ENCODE results near the gene UBXN7. TPM values are rescaled to one million over a fixed set of nuclear protein-coding genes. Genes with fewer than 3 reads are reported as not detected.
"Not testable (repeated sequence)": the region's sequence is repeated elsewhere in the genome, so short reads cannot be mapped to it uniquely, and the experiment has no call there.

UBXN7 gene
- total and polyA plus RNA-seq, 3 experiments from 2014 or later: 32.6 to 52.1 (median 51.7) TPM

- H3K9me3 Mint-ChIP-seq; DNase-seq; H3K27ac ChIP-seq (ENCODE audit: low read depth, low read length); H3K36me3 ChIP-seq (ENCODE audit: insufficient read depth, low read length); H3K4me3 ChIP-seq (ENCODE audit: low read length); CTCF ChIA-PET; H3K36me3 Mint-ChIP-seq; H3K4me1 ChIP-seq (ENCODE audit: insufficient read depth, low read length); H3K9me3 ChIP-seq (ENCODE audit: low read length); H3K27me3 Mint-ChIP-seq; H3K27me3 ChIP-seq (ENCODE audit: insufficient read depth, low read length, poor library complexity, severe bottlenecking): not testable (repeated sequence)
- H3K4me1 Mint-ChIP-seq: peaks cover 1 to 16% (median 8%) of the 10 kb centered on the region in 3 donors
- H3K27ac Mint-ChIP-seq: peak overlapping the region in 5 of 8 donors; percentile 38 to 69 (median 47)
- peak overlapping the region in 1 of 7 donors; percentile 52 for H3K4me3 Mint-ChIP-seq
- POLR2A ChIA-PET: interaction anchor here (0.9 kb wide), 1 partner anchor 22 kb away, joined by 5 read pairs; no protein-coding TSS in a partner anchor
These were observed 118.1 kb downstream of the UBXN7 start for GRCh38 chr3:196314086-196314485.

- H3K36me3 ChIP-seq (ENCODE audit: insufficient read depth, low read length); H3K4me1 Mint-ChIP-seq; H3K4me3 ChIP-seq (ENCODE audit: low read length); H3K4me1 ChIP-seq (ENCODE audit: insufficient read depth, low read length); H3K27ac ChIP-seq (ENCODE audit: low read depth, low read length); H3K4me3 Mint-ChIP-seq; DNase-seq; H3K27me3 Mint-ChIP-seq; CTCF ChIA-PET; H3K27me3 ChIP-seq (ENCODE audit: insufficient read depth, low read length, poor library complexity, severe bottlenecking); H3K9me3 Mint-ChIP-seq; H3K27ac Mint-ChIP-seq; POLR2A ChIA-PET; H3K9me3 ChIP-seq (ENCODE audit: low read length): not testable (repeated sequence)
- peaks cover 5 to 18% (median 6%) of the 10 kb centered on the region in 3 donors for H3K36me3 Mint-ChIP-seq
These were observed 129.3 kb downstream of the UBXN7 start for GRCh38 chr3:196302960-196303359.

- H3K4me1 ChIP-seq (ENCODE audit: insufficient read depth, low read length); H3K36me3 ChIP-seq (ENCODE audit: insufficient read depth, low read length); H3K4me3 ChIP-seq (ENCODE audit: low read length); H3K27me3 ChIP-seq (ENCODE audit: insufficient read depth, low read length, poor library complexity, severe bottlenecking); H3K9me3 Mint-ChIP-seq; H3K27ac ChIP-seq (ENCODE audit: low read depth, low read length); H3K4me3 Mint-ChIP-seq; H3K9me3 ChIP-seq (ENCODE audit: low read length); POLR2A ChIA-PET; DNase-seq; H3K27me3 Mint-ChIP-seq; CTCF ChIA-PET; H3K27ac Mint-ChIP-seq; H3K4me1 Mint-ChIP-seq: not testable (repeated sequence)
- H3K36me3 Mint-ChIP-seq: peaks cover 5 to 18% (median 6%) of the 10 kb centered on the region in 3 donors
These were observed 129.7 kb downstream of the UBXN7 start for GRCh38 chr3:196302551-196302950.

- H3K27me3 Mint-ChIP-seq: no peaks in the 10 kb centered on the region
- no peaks in the 10 kb centered on the region for H3K4me1 Mint-ChIP-seq
- H3K36me3 ChIP-seq (ENCODE audit: insufficient read depth, low read length): no peaks in the 10 kb centered on the region
- no peak overlapping the region for H3K4me3 Mint-ChIP-seq
- CTCF ChIA-PET: no interaction called here
- POLR2A ChIA-PET: no interaction called here
- peaks cover 5 to 13% (median 6%) of the 10 kb centered on the region in 3 donors for H3K36me3 Mint-ChIP-seq
- no peak for DNase-seq
- no peaks in the 10 kb centered on the region for H3K9me3 ChIP-seq (ENCODE audit: low read length)
- no peaks in the 10 kb centered on the region for H3K4me1 ChIP-seq (ENCODE audit: insufficient read depth, low read length)
- H3K27ac Mint-ChIP-seq: no peak overlapping the region
- H3K27ac ChIP-seq (ENCODE audit: low read depth, low read length): no peak overlapping the region
- H3K27me3 ChIP-seq (ENCODE audit: insufficient read depth, low read length, poor library complexity, severe bottlenecking): no peaks in the 10 kb centered on the region
- no peak overlapping the region for H3K4me3 ChIP-seq (ENCODE audit: low read length)
- no peaks in the 10 kb centered on the region for H3K9me3 Mint-ChIP-seq
These were observed 133.7 kb downstream of the UBXN7 start for GRCh38 chr3:196298521-196298920.

Other genes starting within 250 kb of the UBXN7 start
- not detected for gene ZDHHC19, start 221.0 kb downstream of the UBXN7 start, total RNA-seq
- not detected for gene ZDHHC19, start 221.0 kb downstream of the UBXN7 start, polyA plus RNA-seq
- not detected for gene SLC51A, start 215.9 kb downstream of the UBXN7 start, total RNA-seq
- gene SLC51A, start 215.9 kb downstream of the UBXN7 start, polyA plus RNA-seq: 1.1 TPM
- gene PCYT1A, start 144.7 kb downstream of the UBXN7 start, total RNA-seq: 10 to 100 TPM; 60.1 to 61.0 TPM
- 20.0 TPM for gene PCYT1A, start 144.7 kb downstream of the UBXN7 start, polyA plus RNA-seq
- gene DYNLT2B, start 114.2 kb downstream of the UBXN7 start, total RNA-seq: 10 to 100 TPM in 1 of 2 experiments, 1 to 10 TPM in 1; 8.6 to 10.7 TPM
- gene DYNLT2B, start 114.2 kb downstream of the UBXN7 start, polyA plus RNA-seq: 10.9 TPM
- under 1 TPM; 0.35 to 0.62 TPM for gene TM4SF19, start 94.0 kb downstream of the UBXN7 start, total RNA-seq
- gene TM4SF19, start 94.0 kb downstream of the UBXN7 start, polyA plus RNA-seq: 1.2 TPM
- 10 to 100 TPM; 29.8 to 31.1 TPM for gene RNF168, start 71.3 kb upstream of the UBXN7 start, total RNA-seq
- 12.9 TPM for gene RNF168, start 71.3 kb upstream of the UBXN7 start, polyA plus RNA-seq
- not detected for gene SMCO1, start 82.9 kb upstream of the UBXN7 start, total RNA-seq
- gene SMCO1, start 82.9 kb upstream of the UBXN7 start, polyA plus RNA-seq: not detected
- gene WDR53, start 136.1 kb upstream of the UBXN7 start, total RNA-seq: 10 to 100 TPM; 26.7 to 28.8 TPM
- 21.5 TPM for gene WDR53, start 136.1 kb upstream of the UBXN7 start, polyA plus RNA-seq
- gene FBXO45, start 136.2 kb upstream of the UBXN7 start, total RNA-seq: 10 to 100 TPM; 29.3 to 30.1 TPM
- gene FBXO45, start 136.2 kb upstream of the UBXN7 start, polyA plus RNA-seq: 5.6 TPM
- gene NRROS, start 207.3 kb upstream of the UBXN7 start, total RNA-seq: 10 to 100 TPM; 15.6 to 17.0 TPM
- 3.5 TPM for gene NRROS, start 207.3 kb upstream of the UBXN7 start, polyA plus RNA-seq